Tongue (tissue), 2 donors: ENCODE data around the gene DKK3. TPM values are rescaled to one million over a fixed set of nuclear protein-coding genes. Genes with fewer than 3 reads are reported as not detected.
"Not testable (repeated sequence)": the region's sequence is repeated elsewhere in the genome, so short reads cannot be mapped to it uniquely, and the experiment has no call there.

Experiments used
- DNase-seq: peaks from one replicate; pipeline ENCODE4 v3.0.0-alpha.2; 2015
- total RNA-seq: library from RNA; depleted of rRNA; stranded (reverse); fragments of >200 nt; gene quantifications from one replicate; pipeline ENCODE4 v1.2.3, GENCODE V29; 2014

Gene DKK3
- 145 TPM for total RNA-seq

- DNase-seq, result peak; percentile 55
Observed at GRCh38 chr11:12007769-12008737, at the start of gene DKK3. Gene DKK3 (minus strand): TSS chr11:12008626. CDS start chr11:12008582, 44 bp downstream.

DNA sequence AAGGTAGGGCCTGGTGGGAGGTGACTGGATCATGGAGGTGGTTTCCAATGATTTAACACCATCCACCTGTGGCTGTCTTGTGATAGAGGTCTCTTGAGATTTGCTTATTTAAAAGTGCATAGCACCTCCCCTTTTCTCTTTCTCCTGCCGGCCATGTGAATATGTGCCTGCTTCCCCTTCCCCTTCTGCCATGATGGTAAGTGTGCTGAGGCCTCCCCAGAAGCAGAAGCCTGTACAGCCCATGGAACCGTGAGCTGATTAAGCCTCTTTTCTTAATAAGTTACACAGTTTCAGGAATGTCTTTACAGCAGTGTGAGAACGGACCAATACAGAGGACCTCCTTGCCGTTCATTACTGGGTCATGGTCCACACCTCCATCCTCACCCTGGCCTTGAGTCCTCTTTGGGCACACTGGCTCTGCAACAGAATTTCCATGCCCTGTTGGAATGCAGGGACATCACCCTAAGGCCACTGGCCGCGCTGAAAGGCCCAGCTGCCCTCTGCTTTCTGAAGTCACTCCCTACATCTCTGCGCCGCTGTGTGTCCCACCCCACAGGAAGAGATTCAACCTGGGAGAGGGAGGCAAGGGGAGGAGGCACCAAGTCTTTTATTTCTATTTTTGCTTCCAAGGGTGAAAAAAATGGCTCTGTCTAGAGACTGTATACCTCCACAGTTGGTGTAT lies 49.0 kb upstream of the DKK3 start:
- no peak for DNase-seq

DNA sequence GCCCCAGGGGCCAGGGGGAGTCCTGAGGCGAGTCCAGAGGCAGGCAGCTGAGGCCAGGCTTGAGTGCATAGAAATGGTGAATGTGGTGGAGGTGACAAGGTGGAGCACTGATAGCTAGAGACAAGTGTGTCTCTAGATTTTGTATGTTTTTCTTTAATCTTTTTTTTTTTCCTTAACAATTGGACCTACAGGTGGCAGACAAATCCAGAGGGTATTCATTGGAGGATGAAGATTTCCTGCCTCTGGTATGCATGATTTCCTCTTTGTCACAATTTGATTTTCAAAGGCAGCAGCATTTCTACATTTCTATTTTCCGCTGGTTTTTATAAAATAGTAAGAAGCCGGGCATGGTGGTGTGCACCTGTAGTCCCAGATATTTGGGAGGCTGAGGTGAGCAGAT lies 47.7 kb upstream of the DKK3 start:
- no peak for DNase-seq

DNA sequence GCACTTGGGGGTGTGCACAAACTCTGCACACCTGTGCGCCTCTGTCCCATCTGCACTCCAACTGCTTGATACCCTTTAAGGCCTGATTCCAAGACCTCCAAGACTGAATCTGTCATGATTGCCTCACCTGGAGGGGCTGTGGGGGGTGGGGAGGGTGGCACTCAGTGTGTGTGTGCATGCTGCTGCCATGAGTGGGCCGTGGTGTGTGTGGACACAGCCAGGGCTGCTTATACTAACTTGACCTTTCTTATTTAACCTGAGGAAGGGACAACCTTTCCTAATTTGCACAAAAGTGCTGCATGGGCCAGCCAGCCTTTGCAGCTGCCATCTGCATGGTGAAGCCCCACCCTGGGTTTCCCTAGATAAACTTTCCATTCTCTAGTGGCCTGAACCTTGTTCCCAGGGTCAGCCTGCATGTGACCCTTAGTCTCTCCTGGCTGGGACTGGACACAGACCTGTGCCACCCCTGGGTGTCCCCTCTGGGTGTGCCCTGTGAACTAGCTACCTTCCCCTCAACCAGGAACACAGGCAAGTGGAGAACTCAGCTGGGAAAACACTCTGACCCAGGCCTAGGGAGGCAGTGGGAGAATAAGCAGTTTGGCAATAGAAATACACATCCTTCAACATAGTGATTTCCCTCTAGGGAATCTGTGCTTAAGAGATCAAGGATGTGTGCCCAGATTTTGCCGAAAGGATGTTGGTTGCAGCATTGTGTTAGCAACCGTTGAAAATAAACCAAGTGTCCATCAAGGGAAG lies 45.4 kb upstream of the DKK3 start:
- DNase-seq, result peak; percentile 32

DNA sequence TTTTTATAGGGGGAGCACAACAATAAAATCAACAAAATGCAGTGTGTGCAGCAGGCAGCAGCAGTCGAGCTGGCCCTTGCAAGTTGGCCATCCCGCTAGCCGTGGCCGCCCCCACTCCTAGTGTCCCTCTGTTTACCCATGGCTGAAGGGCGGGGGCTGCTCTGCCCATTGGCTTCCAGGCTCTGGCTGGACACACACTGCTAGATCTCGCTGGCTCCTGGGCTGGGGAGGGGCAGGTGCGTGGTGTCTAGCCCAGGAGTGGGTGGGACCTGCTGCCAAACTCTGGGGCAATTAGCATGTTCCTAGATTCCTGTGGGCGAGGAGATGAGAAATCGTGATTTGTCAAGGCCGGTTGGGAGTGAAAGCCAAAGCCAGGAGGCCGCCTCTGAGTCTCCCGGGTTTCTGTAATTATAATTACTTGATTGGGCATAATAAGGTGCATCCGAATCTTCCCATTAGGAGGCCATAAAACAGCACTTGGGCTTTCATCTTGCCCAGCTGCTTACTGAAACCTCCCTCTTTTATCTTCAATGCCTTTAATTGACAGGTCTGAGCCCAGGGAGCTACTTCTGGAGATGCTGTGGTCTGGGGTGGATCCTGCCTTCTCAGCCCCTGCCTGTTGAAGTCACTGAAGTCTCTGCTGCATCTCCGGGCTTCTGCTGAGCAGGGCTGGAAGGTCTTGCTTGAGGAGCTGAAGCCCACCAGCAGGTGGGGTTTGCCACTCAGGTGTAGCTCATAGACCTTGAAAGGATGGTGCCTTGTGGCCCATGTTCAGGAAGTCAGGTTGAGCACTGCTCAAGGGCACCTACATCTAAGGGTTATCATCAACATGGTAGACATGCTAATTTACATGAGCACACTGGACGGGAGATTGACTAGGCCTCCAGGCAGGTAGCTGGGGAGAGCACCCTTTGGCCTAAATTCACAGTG lies 44.5 kb upstream of the DKK3 start:
- DNase-seq, result no peak

DNA sequence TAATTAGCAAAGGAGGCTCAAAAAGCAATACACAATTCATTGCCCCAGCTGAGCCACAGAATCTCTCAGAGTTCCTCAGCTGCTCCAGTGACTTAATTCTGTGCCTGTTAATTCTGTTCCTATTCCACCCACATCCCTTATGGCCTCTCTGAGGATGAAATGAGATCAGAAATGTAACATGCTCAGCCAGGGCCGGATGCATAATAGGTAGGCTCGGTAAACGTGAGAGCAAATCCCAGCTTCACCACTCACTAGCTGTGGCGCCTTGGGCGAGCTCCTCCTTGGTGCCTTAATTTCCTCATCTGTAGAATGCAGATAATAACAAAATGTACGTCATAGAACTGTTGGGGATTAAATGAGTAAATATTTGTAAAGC lies 42.8 kb upstream of the DKK3 start:
- peak; percentile 32 for DNase-seq

DNA sequence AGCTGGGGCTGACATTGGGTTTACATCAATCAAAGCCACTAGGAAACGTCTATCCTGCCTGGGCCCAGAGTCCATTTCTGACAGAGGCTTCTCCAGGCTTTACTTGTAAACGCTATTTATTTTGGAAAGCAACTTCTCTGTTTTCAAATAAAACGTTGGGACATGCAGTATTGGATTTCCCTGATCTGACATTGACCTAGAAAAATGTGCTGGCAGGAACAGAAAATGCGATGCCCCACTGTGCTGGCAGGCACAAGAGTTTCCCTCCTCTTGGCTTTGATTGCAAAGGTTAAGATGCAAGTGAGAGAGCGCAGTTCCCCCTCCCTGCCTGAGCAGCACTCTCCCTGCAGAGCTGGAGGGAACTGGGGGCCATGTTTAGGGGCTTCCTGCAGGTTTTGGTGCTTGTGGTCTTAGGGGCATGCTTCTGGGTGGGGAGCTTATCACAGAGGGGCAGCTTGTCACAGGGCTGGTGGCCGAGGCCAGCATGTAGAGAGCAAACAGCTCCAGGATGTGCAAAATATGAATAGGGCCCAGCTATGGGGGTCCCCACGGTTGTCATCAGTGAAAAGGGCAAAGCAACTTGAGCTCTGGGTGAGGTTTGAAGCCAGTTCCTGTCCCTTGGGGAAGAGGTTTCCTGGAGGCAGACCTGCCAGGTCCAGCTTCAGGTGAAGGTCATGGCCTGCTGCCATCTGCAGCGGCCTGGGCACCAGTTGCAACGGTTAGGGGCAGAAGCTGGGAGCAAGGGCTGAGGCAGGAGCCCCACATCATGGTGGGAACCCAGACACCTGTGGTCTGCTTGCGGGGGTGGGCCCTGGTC lies 42.3 kb upstream of the DKK3 start:
- peak; percentile 29 for DNase-seq

DNA sequence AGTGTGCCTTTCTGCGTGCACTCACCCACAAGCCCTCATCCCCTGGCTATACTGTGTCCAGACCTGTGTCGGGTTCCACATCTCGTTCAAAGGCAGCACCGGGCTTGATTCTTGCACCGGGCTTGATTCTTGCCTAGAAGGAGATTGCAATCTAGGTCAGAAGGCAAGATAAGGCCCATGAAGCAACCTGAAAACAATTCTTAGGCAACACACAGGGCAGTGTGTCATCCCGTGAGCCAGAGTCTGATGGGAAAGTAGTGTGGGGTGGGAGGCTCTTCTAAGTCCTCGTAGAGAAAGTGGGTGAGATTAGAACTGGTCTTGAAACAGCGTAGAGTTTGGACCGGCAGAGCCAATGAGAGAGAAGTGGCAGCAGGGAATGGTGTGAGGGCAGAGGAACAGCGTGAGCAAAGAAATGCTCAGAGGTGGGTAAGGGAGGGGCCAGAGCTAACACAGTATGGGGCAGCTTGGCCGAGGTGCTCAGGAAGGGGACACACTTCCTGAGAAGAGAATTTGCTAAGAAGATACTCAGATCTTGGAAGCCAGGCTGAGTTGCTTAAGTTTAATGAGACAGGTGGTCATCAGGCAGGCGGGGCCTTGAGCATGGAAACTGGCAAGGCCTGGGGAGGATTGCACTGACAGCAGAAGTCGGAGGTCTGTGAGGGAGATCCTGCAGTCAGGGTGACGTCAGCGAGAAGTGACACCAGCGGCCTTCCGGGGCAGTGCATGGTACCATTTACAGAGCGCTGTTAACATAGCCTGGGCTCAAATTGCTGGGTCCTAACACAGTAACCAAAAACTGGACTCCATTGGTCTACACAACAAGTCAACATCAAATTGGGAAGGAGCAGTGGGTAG lies 40.7 kb upstream of the DKK3 start:
- DNase-seq, result no peak

- DNase-seq, result no peak
Observed at GRCh38 chr11:12046636-12047236, 38.3 kb upstream of the DKK3 start.

DNA sequence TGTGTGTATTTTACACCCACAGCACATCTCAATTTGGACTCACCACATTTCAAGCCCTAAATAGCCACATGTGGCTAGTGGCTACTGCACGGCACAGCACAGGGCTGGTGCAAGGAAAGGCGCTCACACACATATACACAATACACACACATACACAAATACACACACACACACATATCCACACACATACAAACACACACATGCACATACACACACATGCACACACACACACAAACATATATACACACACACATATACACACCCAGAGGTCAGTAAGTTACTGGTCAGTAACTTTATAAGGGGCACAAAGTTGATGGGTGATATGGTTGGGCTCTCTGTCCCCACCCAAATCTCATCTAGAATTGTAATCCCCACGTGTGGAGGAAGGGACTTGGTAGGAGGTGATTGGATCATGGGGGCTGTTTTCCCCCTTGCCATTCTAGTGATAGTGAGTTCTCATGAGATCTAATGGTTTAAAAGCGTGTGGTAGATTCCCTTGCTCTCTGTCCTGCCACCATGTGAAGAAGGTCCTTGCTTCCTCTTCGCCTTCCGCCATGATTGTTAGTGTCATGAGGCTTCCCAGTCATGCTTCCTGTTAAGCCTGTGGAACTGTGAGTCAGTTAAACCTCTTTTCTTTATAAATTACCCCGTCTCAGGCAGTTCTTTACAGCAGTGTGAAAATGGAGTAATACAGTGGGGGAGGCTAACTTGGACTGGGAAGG lies 37.6 kb upstream of the DKK3 start:
- no peak for DNase-seq

DNA sequence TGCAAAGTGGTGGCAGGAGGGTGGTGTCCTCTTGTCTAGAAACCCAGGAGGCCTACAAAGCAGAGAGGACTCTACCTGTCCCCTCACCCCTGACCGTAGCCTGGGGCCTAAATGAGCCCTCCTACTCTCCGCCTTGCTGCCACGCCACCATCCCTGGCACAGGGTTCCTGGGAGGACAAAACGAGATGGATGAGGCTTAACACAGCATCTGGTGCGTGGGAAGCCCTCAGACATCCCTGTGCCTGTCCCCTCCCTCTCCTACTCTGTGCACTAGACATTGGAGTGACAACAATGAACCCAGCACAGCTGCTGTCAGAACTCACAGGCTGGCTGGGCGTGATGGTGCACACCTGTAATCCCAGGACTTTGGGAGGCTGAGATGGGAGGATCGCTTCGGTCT lies 36.4 kb upstream of the DKK3 start:
- no peak for DNase-seq

DNA sequence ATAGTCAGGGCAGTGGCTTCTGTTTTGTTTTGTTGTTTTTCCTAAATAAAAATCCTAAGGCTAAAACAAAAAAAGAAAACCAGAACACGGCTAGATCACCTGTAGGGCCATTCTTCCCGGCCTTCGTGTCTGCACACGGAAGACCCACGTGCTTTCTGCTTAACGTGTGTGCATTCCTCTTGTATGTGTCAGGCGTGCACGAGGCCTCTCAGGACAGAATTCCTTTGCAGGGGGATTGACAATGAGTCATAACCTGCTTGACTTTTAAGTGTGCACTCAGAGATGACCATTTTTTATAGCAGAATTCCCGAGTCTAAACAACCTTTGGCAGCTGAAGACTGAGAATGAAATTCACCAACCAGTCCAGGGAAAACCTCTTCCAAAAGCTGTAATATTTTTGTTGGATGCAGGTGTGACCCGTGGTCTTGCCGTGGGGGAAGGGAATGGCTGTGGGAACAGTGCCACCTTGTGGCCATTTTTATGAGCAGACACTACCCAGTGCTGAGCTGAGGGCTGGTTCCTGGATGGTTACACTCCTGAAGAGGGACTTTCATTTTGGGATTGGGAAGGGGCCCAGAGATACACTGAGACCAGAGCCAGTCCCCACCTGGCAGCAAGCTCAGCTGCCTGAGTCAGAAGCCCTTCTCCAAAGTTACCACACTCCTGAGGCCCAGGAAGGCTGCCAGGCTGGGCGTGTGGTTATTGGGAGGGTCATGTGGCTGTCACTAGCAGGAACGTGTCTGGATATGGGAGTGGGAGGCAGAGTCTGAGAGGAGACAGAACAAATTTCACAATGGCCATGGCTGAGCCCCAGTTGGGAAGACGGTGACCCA lies 35.7 kb upstream of the DKK3 start:
- DNase-seq, result peak; percentile 94

- no peak for DNase-seq
Observed at GRCh38 chr11:12043221-12043620, 34.8 kb upstream of the DKK3 start.

DNA sequence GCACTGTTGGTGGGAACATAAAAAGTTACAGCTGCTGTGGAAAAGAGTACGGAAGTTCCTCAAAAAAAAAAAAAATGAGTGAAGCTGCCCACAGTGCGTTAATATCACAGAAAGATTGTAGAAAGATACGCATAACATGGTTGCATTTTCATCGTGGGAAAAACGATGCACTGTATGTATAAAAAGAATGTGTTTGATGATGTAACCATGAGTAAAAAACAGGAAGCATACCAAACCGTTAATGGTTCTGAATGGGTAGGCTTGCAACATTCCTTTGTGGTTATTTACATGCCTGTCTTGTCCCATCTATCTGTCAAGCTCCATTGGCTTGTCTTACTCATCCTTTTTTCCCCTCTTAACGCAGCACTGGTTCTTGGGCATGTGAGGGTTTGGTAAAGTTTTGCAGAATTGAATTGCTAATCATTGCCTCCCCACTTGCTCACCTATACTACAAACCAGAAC lies 33.8 kb upstream of the DKK3 start:
- DNase-seq, result no peak

- DNase-seq, result not testable (repeated sequence)
Observed at GRCh38 chr11:12040719-12041118, 32.3 kb upstream of the DKK3 start.

DNA sequence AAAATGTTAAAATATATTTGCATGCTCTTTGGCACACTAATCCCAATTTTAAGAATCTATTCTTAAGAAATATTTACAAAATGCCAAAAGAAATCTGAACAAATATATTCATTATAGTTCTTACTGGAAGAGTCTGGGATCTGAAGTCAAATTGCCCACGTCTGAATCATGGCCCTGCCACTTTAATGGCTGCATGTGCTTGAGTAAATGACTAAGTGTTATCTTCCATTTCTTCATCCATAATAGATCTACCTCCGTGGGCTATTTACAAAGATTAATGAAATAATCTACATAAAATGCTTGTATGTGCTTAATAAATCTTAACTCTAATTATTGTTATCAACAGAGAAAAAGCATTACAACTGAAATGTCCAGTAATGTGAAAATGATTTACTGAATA lies 24.5 kb upstream of the DKK3 start:
- DNase-seq, result no peak

- no peak for DNase-seq
Observed at GRCh38 chr11:12031856-12032544, 23.6 kb upstream of the DKK3 start.
